ENCODE data around the gene TF.
"Not testable (repeated sequence)": the region's sequence is repeated elsewhere in the genome, so short reads cannot be mapped to it uniquely, and the experiment has no call there.

TF gene

DNA sequence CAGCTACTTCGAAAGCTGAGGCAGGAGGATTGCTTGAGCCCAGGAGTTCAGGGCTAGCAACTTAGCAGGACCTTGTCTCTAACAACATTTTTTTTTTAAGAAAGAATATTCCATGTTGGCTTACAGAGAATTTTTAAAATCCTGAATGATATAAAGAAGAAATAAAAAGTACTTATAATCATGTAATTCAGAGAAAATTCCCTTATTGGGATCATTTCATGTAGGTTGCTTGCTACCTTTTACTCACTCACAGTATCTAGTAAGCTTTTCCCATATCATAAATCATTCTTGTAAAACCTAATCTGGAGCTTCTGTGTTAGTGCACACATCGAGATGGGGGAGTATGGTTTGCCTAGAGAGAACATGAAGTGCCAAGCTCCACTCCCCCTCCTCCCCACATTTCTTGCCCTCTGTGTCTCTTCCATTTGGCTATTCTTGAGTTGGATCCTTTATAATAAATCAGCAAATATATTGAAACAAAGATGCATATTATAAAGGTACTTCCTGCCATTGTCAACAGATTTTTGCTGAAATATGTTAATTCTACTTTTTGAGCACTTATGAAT, 13.6 kb downstream of the TF start:
- intact Hi-C loops (cut with DNase I) = loop anchor here (10.0 kb wide), 1 partner anchor 95 kb away; the partner anchor contains the start of gene TOPBP1
- DNase-seq = no peak

- intact Hi-C loops (cut with DNase I) = no loop called here
- DNase-seq = no peak
Observed at GRCh38 chr3:133760916-133761315, 14.7 kb downstream of the TF start.

- DNase-seq = no peak
- intact Hi-C loops (cut with DNase I) = no loop called here
Observed at GRCh38 chr3:133761605-133762484, 15.7 kb downstream of the TF start.

DNA sequence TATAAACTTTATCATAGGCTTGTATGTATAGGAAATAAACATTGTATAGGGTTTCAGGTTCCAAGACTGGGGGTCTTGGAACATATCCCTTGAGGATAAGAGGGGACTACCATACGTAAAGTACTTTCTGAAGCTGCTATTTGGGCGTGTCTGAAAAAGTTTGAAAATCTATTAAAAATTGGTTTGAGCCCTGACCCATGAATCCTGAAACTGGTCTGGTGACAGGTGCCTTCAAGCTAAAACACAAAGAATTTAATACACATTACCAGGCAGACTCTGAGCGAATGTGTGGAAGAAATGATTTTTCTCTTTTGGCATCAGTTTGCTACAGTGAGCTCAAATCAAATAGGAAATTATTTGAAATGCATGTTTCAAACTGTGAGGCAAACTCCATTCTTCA, 16.3 kb downstream of the TF start:
- intact Hi-C loops (cut with DNase I) = no loop called here
- DNase-seq = no peak

DNA sequence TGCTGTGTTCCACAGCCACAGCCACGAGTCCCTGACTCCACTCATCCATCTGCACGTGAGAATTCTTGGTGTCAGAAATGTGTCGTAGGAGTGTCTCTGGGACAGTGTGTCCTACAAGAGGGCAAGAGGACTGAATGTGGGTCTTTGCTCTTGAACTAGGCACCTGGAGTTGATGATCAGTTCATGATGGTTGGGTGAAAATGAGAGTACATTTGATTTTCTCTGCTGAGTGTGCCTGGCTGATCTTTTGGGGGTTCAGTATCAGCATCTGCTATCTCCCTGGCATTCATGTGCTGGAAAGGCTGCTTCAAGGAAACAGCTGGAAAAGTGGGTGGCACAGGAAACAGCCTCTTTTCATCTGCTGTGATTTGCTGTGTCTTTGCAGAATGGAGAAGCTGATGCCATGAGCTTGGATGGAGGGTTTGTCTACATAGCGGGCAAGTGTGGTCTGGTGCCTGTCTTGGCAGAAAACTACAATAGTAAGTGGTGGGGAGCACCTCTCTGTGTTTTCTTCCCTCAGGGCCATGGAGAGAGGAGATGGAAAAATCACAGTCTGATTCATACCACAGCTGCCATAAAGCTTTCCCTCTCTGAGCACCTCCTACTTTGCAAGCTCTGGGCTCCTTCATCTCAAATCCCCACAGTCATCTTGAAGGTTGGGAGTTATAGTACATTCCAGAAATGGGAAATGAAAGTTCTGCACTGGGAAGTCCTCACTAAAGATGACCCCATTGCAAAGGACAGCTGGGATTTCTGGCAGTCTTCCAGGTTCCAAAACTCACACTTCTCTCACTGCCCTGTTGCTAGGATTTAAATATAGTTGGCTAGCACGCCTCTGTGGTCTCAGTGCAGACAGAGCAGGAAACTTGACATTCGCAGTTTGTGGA, 17.8 kb downstream of the TF start:
- peak in 1 of 42 donors; percentile 40 for DNase-seq
- intact Hi-C loops (cut with DNase I) = no loop called here

DNA sequence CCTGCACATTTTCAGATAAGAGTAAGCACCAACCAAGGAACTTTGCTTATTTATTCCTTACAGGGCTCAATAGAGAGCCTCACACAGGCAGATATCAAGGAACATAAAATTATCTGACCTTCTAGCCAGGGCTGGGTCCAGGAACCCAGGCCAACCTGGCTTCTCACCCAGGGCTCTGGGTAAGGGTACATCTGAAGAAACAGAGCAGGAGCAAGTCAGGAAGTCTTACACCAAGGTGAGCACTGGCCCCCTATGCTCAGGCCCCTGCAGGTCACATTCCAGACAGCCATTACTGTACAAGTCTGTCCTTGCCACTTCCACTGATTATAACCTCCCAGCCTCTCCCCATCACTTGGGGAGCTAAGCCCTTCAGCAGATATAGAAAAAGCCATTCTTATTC, 19.1 kb downstream of the TF start:
- intact Hi-C loops (cut with DNase I) = no loop called here
- DNase-seq = no peak

- intact Hi-C loops (cut with DNase I) = no loop called here
- DNase-seq = no peak
Observed at GRCh38 chr3:133767607-133768006, 21.4 kb downstream of the TF start.

DNA sequence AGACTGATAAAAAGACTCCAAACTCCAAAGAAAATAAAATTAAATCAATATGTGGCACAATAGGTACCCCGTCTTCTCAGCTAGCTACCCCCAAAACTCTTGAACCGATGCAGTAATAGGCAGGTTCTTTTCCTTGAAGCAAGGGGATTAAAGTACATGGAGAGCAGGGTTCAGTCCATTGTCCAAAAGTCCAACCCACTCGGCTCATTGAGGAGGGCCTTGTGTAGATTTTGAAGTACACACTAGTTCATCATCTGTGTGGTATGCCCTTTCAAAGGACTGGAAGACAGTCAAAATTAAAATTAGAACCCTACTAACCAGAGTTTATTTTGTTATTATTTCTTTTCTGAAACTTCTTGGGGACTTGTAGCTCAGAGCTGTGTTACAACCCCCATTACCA, 23.3 kb downstream of the TF start:
- intact Hi-C loops (cut with DNase I) = no loop called here
- no peak for DNase-seq

DNA sequence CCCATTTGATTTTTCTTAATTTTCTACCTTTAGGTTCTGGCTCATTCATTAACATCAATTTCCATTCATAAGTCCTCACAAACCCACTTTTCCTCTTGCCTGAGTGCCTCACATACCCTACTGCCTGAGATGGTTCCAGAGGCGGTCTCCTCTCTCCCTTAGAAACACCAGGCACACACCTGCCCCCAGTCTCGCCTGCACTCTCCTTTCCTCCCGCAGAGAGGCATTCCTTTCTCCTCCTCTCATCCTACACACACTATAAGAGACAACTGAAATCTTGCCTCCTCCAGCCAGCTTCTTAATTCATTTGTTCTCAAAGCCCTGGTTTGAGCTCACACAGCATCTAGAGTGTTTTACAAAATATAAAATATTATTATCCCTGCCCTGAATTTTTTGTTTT, 27.5 kb downstream of the TF start:
- DNase-seq = no peak
- intact Hi-C loops (cut with DNase I) = no loop called here

DNA sequence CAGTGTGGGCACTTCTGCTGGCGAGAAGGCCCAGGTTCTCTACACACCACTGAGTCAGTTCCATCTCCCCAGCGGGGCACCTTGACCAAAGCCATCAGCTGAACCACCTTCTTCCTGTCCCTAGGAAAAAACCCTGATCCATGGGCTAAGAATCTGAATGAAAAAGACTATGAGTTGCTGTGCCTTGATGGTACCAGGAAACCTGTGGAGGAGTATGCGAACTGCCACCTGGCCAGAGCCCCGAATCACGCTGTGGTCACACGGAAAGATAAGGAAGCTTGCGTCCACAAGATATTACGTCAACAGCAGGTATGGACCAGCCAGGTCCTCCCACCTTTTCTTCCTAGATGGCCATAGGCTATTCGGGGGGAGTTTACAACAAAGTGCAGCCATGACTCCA, 29.1 kb downstream of the TF start:
- intact Hi-C loops (cut with DNase I) = no loop called here
- DNase-seq = no peak

DNA sequence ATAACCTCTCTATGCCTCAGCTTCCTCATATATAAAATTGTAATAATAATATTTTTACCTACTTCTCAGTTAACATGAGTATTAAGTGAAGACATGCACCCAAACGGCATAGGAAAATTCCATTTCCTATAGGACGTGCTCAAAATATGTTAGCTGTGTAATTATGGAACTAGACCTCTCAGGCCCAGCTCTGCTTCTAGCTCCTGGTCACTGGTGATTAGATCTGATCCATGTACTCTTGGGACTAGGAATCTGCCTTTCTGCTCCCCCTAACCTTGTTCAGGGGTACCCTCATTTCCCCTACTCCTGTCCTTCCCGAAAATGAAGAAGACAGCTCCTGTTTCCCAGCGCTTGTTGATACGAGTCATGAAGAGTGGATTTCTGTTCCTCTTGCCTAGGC, 29.6 kb downstream of the TF start:
- intact Hi-C loops (cut with DNase I) = no loop called here
- no peak for DNase-seq

DNA sequence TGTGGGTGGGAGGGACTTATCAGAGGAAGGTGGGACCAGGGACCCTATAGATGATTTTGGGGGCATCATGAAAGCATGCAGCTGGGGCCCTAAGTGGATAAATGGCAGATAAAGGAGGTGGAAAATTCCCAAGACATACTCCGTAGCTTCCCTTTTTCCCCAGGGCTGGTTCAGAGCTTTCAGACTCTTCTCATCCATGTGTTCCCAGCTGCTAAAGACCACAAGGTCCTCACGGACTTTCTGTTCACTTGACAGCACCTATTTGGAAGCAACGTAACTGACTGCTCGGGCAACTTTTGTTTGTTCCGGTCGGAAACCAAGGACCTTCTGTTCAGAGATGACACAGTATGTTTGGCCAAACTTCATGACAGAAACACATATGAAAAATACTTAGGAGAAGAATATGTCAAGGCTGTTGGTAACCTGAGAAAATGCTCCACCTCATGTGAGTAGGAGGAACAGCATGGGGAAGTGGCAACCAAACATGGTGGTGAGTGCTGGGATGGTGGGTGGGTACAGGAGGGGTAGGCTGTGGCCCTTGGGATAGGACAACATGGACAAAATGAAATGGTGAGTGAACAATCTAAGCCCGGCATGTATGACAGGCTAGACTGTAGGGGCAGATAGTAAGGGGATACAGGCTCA, 30.7 kb downstream of the TF start:
- intact Hi-C loops (cut with DNase I) = no loop called here
- no peak for DNase-seq

DNA sequence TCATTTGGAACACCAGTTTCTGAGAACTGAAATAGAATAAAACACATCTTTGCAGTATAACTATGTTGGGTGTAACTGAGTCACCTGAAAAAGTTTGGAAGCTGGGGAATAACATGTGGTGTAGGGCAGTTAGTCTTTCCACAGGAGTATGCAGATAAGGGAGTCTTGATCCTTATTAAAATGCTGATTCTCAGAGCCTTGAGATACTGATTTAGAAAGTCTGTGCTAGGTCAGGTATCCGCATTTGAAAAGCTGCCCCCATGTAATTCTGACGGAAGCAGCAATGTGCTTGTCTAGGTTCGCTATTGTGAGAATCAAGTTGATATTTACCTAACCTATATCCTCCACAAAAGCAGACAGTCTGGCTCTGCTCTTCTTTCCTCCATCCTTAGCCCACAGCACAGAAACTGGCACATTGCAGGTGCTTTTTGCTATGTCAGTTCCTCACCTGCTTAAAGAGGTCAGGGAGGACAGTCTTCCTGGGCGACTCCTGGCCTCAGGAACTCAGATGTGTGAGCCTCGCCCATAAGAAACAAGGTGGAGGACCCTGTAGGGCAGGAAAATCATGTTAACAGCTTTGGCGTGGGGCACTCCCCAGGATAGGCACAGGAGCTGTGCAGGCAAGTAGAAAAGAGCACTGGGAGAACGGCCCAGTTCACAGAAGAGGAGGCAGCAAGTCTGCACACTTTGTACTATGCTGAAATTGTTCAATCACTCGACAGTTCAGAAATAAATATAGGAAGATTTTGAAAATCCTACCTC, 31.8 kb downstream of the TF start:
- DNase-seq = no peak
- intact Hi-C loops (cut with DNase I) = no loop called here

DNA sequence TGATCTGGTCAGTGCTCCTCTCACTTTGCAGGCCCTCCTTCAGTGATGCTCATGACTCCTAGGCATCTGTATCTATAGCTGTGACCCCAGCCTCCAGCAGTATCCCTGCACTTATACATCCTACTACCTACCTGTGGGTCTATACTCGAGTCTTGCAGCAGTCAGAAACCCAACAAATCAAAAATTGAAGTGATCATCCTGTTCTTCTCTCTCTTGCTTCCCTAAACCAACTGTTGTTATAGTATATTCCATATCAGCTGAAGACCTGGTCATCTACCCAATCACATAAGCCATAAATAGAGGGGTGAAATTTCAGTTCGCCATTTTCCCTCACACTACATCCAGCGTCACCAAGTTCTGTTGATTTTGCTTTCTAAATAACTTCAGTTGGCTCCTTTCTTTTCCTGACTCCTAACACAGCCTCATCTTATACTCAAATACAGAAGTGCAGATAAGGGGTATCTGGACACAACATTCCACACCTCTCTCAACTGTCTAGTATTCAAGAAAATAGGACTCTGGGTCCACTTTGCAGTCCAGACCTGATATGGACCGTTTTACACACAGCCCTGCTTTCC, 33.5 kb downstream of the TF start:
- no peak for DNase-seq
- intact Hi-C loops (cut with DNase I) = no loop called here

DNA sequence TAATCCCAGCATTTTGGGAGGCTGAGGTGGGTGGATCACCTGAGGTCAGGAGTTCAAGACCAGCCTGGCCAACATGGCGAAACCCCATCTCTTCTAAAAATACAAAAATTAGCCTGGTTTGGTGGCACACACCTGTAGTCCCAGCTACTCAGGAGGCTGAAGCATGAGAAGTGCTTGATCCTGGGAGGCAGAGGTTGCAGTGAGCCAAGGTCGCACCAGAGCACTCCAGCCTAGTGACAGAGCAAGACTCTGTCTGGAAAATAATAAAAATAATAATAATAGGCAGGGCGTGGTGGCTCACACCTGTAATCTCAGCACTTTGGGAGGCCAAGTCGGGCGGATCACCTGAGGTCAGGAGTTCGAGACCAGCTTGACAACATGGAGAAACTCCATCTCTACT, 34.6 kb downstream of the TF start:
- intact Hi-C loops (cut with DNase I); DNase-seq: not testable (repeated sequence)

DNA sequence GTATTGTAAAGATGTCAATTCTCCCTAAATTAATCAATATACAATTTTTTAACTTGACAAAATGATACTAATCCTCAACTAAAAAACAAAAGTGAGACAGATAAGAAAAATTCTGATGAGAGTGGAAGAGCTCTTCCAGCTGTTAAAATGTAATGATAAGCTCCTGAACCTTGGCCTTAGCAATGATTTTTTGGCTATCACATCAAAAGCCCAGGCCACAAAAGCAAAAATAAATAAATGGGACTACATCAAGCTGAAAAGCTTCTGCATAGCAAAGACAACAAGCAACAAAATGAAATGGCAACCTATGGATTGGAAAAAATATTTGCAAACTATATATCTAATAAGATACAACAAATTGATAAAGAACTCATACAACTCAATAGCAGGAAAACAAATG, 35.4 kb downstream of the TF start:
- intact Hi-C loops (cut with DNase I) = no loop called here
- no peak for DNase-seq

GRCh38 chr3:133782454-133782853, 36.3 kb downstream of the TF start:
- no peak for DNase-seq
- intact Hi-C loops (cut with DNase I) = no loop called here

- peak in 1 of 42 donors; percentile 21 for DNase-seq
- intact Hi-C loops (cut with DNase I) = no loop called here
Observed at GRCh38 chr3:133783762-133784161, 37.6 kb downstream of the TF start.

Measured in head of caudate nucleus (tissue), 42 donors.